ENCODE results near the gene AIF1L.

DNA sequence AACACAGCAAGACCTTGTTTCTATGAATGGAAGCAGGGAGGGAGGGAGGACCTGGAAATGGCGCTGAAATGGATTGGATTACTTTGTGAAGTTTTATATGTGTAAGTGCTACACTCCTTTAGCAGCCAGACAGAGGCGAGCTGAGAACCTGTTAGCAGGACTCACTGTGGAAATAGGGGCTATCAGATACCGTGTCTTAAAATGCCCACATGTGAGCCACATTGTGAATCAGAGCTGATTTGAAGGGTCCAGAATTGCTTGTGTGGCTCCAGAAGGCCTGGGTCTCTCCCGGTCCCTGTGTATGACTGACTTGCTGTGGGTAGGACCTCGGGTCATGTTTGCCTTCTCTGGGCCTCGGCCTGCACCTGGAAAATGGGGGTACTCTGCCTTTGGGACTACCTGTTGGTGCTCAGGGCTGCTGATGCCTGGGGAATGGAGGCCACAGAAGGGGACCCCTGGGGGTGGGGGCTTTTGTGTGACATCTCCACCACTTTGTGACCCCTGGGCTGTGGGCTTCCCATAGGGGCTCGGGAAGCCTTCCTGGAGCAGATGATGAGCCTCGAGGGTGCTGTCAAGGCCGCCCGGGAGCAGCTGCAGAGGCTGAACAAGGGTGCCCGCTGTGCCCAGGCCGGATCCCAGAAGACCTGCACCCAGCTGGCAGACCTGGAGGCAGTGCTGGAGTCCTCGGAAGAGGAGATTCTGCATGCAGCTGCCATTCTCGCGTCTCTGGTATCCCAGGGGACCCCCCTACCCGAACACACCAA, 24.0 kb upstream of the AIF1L start:
- TF ChIP-seq, protein P1, sequence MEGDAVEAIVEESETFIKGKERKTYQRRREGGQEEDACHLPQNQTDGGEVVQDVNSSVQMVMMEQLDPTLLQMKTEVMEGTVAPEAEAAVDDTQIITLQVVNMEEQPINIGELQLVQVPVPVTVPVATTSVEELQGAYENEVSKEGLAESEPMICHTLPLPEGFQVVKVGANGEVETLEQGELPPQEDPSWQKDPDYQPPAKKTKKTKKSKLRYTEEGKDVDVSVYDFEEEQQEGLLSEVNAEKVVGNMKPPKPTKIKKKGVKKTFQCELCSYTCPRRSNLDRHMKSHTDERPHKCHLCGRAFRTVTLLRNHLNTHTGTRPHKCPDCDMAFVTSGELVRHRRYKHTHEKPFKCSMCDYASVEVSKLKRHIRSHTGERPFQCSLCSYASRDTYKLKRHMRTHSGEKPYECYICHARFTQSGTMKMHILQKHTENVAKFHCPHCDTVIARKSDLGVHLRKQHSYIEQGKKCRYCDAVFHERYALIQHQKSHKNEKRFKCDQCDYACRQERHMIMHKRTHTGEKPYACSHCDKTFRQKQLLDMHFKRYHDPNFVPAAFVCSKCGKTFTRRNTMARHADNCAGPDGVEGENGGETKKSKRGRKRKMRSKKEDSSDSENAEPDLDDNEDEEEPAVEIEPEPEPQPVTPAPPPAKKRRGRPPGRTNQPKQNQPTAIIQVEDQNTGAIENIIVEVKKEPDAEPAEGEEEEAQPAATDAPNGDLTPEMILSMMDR (IDR thresholded peaks at IDR 0.05; ENCODE audit: low read depth, low read length, missing input control): no peak
- TF ChIP-seq, protein P2, sequence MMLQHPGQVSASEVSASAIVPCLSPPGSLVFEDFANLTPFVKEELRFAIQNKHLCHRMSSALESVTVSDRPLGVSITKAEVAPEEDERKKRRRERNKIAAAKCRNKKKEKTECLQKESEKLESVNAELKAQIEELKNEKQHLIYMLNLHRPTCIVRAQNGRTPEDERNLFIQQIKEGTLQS (IDR thresholded peaks at IDR 0.05): no peak
- TF ChIP-seq, protein P3, sequence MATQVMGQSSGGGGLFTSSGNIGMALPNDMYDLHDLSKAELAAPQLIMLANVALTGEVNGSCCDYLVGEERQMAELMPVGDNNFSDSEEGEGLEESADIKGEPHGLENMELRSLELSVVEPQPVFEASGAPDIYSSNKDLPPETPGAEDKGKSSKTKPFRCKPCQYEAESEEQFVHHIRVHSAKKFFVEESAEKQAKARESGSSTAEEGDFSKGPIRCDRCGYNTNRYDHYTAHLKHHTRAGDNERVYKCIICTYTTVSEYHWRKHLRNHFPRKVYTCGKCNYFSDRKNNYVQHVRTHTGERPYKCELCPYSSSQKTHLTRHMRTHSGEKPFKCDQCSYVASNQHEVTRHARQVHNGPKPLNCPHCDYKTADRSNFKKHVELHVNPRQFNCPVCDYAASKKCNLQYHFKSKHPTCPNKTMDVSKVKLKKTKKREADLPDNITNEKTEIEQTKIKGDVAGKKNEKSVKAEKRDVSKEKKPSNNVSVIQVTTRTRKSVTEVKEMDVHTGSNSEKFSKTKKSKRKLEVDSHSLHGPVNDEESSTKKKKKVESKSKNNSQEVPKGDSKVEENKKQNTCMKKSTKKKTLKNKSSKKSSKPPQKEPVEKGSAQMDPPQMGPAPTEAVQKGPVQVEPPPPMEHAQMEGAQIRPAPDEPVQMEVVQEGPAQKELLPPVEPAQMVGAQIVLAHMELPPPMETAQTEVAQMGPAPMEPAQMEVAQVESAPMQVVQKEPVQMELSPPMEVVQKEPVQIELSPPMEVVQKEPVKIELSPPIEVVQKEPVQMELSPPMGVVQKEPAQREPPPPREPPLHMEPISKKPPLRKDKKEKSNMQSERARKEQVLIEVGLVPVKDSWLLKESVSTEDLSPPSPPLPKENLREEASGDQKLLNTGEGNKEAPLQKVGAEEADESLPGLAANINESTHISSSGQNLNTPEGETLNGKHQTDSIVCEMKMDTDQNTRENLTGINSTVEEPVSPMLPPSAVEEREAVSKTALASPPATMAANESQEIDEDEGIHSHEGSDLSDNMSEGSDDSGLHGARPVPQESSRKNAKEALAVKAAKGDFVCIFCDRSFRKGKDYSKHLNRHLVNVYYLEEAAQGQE (IDR thresholded peaks at IDR 0.05): no peak
- TF ChIP-seq SP1 (IDR thresholded peaks at IDR 0.05) (no peak), TAF1 (conservative IDR thresholded peaks at IDR 0.05) (no peak), GABPA (IDR thresholded peaks at IDR 0.05 in 1 of 2, conservative IDR thresholded peaks at IDR 0.05 in 1 of 2) (no peak), JUND (IDR thresholded peaks at IDR 0.05) (no peak), FOXA1 (IDR thresholded peaks at IDR 0.05) (no peak), RXRA (IDR thresholded peaks at IDR 0.05) (no peak), RAD21 (IDR thresholded peaks at IDR 0.05) (no peak), NR2F2 (IDR thresholded peaks at IDR 0.05) (no peak), YY1 (IDR thresholded peaks at IDR 0.05) (no peak)
